ENCODE results near the gene AEBP2.
"Not testable (repeated sequence)": the region's sequence is repeated elsewhere in the genome, so short reads cannot be mapped to it uniquely, and the experiment has no call there.

The AEBP2 gene

GRCh38 chr12:19518209-19518608, 78.9 kb downstream of the AEBP2 start:
- no peak for DNase-seq

DNA sequence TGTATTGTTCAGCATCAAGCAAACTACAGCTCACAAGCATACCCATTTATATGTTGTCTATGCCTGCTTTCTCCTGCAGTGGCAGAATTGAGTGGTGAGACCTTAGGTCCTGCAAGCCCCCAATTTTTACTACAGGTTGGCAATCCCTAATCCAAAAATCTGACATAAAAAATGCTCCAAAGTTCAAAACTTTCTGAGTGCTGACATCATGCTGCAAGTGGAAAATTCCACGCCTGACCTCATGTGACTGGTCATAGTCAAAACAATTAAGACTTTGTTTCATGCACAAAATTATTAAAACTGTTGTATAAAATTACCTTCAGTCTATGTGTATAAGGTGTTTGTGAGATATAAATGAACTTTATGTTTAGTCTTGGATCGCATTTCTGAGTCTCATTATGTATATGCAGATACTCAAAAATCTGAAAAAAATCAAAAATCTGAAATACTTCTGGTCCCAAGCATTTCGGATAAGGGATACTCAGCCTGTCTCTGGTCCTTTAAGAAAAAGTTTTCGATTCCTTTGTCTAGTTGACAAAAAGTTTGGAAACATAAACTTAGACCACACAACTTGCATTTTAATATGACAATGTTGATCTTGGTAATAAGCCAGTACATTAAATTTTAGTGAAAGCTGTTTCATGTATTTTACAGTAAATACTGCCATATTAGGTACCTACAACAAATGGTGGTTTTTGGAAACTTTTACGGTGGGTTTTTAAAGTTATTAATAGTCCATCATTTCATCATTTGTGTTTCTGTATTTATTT, 81.5 kb downstream of the AEBP2 start:
- DNase-seq, result no peak

DNA sequence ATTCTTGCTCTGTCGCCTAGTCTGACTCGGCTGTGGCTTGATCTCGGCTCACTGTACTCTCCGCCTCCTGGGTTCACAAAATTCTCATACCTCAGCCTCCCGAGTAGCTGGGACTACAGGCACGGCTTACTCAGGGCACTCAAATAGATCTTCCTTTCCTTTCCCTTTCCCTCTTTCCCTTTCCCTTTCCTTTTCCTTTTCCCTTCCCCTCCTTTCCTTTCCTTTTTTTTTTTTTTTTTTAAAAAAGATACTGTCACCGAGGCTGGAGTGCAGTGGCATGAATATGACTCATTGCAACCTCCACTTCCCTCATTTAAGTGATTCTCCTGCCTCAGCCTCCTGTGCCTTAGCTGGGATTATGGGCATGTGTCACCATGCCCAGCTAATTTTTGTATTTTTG, 86.0 kb downstream of the AEBP2 start:
- no peak for DNase-seq

GRCh38 chr12:19527866-19528265, 88.6 kb downstream of the AEBP2 start:
- no peak for DNase-seq

GRCh38 chr12:19528750-19529149, 89.5 kb downstream of the AEBP2 start:
- no peak for DNase-seq

DNA sequence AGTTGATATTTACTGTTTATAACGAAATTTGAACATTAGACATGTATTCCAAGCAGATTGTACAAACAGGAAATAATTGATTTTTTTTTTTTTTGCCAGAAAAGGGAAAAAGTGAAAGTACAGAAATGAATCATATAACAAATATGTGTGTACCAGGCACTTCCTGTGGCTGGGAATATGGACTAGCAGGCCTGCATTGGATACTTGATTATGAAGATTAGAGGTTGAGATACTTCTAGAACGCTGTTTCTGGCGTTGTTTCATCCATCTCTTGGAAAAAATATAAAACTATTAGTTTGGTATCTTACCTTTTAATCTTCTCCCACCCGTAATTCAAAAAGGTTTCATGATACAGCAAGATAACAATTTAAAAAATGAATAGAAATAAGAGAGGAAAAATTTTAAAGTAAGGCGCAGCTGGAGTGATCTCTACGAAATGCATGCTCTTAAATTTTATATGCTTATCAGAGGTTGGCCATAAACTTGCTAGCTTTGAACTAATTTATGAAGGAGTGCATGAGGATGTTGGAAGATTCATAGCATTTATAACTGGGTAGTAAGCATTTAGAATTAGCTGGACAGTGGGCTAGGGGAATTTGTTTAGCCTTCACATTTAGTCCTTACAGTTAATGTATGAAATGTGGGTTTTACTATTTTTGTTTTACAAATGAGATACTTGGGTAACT, 90.8 kb downstream of the AEBP2 start:
- no peak for DNase-seq

DNA sequence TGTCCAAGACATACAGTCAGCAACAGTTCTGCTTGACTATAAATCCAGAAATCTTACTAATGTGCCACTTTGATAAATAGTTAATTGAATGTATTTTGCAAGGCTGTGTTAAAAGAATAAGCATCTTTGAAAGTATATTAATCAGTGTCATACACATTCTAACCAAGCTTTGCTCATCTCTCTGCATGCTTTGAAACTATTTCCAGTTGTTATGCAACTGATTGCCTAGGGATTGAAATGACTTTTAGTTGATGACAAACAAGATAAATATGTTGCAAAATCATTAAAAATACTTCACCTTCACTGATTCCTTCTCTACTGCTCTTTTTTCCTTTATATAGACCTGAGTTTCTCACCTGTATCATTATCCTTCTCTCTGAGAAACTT, 91.3 kb downstream of the AEBP2 start:
- no peak for DNase-seq

- DNase-seq, result no peak
Measured at GRCh38 chr12:19533567-19533966, 94.3 kb downstream of the AEBP2 start.

- DNase-seq, result no peak
Measured at GRCh38 chr12:19539071-19539470, 99.8 kb downstream of the AEBP2 start.

DNA sequence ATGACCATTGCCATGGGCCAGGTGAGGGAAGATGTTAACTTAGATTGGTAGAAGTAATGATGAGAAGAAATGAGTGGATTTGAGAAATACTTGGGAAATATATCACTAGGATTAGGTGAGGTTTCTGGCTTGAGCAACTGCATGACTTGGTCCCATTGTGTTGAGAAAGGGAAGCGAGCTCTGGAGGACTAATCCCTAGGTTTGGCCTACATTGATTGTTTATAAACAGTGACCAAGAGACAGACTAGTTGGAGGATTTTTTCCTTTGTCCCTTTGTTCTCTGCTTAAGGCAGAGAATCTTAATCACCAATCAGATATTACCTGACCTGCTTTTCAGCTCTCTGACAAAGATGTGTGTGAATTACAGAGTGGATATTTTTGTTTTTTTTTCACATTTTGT, 100.5 kb downstream of the AEBP2 start:
- no peak for DNase-seq

DNA sequence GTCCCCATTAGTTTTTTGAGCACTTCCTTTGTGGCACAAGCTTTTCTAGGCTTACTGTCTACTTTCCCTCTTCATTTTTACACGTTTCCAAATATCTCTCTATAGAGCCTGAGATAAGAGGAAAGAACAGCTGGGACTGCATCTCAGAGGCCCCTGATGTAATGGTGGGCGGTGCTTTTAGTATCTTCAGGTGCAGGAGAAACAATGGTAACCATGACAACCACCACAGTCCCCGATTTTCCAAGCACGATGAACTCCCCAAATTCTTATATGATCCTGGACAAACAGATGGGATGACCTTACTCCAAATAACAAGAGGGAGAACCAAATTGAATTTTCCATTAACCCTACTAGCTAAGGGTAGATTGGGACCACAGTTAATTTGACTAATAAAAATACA, 103.3 kb downstream of the AEBP2 start:
- no peak for DNase-seq

DNA sequence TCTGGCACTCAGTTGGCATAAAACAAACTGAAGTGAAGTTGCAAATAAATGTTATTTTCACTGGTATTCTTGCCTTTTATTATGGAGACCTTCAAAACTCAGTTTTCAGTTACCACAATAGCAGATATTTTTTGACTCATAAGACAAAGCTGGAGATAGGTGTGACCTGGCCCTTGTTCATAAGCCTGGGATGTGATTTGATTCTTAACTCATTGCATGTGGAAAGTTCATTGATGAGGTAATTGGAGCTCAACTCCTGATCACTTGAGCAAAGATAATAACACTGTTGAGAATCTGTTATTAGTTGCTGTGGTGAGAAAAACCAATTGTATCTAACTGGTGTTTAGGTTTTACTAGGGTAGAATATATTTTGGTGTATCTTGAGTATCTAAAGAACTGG, 105.1 kb downstream of the AEBP2 start:
- no peak for DNase-seq

GRCh38 chr12:19545301-19545700, 106.0 kb downstream of the AEBP2 start:
- DNase-seq, result no peak

DNA sequence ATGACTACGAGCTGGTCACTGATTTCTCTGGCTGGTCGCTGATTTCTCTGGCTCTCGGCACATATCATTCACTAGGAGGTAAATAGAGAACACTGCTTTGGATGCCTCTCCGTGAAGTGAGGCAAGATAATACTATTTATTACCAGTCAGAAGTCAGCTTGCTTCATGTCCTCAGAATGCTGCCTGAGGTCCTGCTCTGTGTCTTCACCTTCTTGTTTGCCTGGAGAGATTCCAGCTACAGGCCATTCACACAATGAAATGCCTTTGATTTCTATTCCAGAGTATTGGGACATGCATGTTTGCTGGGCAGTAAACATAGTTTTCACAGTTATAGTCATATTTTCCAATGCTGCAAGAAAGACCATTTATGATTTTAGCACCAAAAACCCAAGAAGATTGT, 106.7 kb downstream of the AEBP2 start:
- no peak for DNase-seq

DNA sequence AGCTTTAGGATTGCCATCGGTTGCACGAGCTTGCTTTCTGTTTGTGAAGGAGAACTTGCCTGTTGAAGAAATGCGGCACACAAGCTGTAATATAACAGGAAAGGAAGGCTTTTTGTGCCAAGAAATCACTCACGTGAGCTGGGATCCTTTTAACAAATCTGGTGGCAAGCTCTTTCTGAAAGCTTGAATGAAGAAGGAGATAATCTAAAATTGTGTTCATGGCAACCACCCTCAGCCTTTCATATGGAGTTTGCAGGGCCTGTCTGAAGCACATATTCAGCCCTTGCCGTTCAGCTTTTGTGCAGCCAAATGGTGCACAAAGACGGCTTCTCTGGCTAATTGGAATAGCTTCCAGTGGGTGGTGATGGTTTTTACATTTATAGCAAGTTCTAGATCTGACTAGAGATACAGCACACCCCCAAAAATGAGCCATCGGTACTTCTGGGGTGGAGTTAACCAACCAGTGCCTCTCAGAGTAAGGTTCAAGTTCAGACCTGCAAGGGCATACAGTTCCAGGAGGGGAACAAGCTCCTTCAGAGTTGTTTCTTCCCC, 107.4 kb downstream of the AEBP2 start:
- no peak for DNase-seq

- no peak for DNase-seq
Measured at GRCh38 chr12:19547271-19547671, 108.0 kb downstream of the AEBP2 start.

- no peak for DNase-seq
Measured at GRCh38 chr12:19548834-19549233, 109.5 kb downstream of the AEBP2 start.

DNA sequence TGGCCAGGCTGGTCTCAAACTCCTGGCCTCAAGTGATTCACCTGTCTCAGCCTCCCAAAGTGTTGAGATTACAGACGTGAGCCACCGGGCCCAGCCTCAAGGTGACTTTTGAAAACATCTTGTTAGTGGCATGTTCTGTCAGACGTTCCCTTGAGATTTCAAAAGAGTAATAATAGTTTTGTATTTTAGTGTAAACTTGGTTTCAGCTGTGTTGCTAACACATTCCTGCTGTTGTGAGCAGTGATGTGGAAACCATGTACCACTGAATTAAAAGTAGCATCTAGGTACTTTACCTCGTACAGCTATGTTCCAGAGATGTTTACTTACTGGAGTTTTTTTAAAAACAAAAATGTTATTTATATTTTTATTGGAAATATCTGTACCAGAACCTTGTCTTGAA, 111.3 kb downstream of the AEBP2 start:
- no peak for DNase-seq

DNA sequence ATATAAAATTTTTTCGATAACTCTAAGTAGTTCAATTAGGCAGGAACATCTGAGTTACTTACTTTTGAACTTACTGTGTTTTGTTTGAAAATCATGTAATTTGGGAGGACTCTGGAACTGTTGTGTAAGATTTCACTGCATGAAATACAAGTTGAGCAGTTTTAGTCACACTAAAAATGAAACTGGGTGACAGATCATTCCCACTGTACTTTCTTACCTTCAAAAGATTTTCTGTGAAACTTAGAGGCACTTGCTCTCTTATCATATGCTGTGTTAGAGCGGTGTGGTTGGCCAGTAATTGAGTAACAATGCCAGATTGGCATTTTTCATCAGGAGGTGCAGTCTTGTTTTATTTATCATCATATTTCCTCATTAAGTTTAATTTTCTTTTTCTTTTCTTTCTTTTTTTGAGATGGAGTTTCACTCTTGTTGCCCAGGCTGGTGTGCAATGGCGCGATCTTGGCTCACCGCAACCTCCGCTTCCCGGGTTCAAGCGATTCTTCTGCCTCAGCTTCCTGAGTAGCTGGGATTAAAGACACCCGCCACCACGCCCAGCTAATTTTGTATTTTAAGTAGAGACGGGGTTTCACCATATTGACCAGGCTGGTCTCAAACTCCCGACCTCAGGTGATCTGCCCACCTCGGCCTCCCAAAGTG, 113.3 kb downstream of the AEBP2 start:
- DNase-seq, result not testable (repeated sequence)

DNA sequence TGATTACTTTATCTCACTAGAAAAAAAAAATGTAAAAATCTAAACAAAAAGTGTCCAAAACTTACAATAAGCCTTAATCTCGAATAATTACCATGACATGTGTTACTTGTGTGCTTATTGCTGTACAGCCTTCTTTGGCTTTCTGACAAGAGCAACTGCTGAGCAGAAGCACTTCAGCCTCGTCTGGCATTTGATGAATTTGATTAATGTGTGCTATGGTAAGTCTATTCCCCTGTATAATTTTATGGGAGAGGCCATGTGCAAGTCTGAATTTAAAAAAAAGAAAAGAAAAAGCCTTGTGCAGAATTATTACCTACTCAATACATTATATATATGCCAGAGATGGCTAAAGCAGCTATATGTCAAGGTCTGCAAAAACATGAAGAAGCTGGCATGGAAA, 113.9 kb downstream of the AEBP2 start:
- no peak for DNase-seq

DNA sequence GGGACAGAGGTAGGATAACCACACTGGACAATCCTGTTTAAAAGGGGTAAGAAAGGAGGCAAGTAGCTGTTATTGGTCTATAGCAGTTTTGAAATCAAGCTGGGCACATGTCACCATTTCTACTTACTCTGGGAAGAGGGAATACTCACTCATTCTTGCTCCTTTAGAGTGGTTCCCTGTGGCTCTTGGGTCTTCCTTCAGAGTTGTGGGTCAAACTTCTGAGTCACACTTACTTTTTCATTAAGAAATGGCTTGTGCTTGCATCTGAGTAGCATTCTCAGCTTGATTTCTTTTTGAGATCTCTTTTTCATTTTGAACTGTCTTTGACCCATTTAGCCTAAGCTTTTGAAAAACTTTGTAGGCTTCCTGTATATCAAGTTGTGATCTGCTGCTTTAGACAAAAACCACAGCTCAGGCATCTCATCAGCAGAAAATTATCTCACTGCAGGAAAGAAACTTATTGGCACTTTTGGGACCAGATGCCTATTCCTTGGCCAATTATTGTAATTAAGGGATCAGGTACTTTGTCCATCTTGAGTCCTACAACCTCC, 122.2 kb downstream of the AEBP2 start:
- DNase-seq, result no peak
